ENCODE data around the gene METTL15.
"Not testable (repeated sequence)": the region's sequence is repeated elsewhere in the genome, so short reads cannot be mapped to it uniquely, and the experiment has no call there.

GRCh38 chr11:28290995-28291394 is 182.8 kb downstream of the METTL15 start:
- TF ChIP-seq CTCF (IDR thresholded peaks at IDR 0.05; ENCODE audit: control extremely low read depth in 1 of 3, insufficient read depth in 1 of 3, low read depth in 1 of 3, low read length in 3 of 3); MAFK (IDR thresholded peaks at IDR 0.05; ENCODE audit: low read depth, low read length); CHD1 (IDR thresholded peaks at IDR 0.05; ENCODE audit: low read depth, low read length); SP4 (IDR thresholded peaks at IDR 0.05; ENCODE audit: low read length); POLR2A (IDR thresholded peaks at IDR 0.05; ENCODE audit: control extremely low read depth in 1 of 2, low read depth in 2 of 2, low read length in 2 of 2); YY1 (IDR thresholded peaks at IDR 0.05; ENCODE audit: low read depth, low read length): not testable (repeated sequence)
